Mammary epithelial cell (primary cell): ENCODE measurements around the gene TENT4B.

Experiments used
- EZH2 ChIP-seq: IDR thresholded peaks from 2 replicates; pipeline ENCODE4 v1.6.1; 2012; ENCODE audit warnings: low read length, inconsistent platforms, borderline replicate concordance
- TF ChIP-seq, protein P1 (sequence below), 2 donors: IDR thresholded peaks in 1 of 2; conservative IDR thresholded peaks in 1 of 2; 2 replicates each; pipeline ENCODE4 v1.5.1; 2011 to 2012; ENCODE audit warnings: inconsistent platforms in 2 of 2, low read length in 2 of 2, mild to moderate bottlenecking in 2 of 2, control low read depth in 1 of 2, low read depth in 1 of 2; ENCODE audit not compliant: insufficient read depth in 1 of 2; ENCODE audit errors: extremely low read depth in 1 of 2

DNA sequence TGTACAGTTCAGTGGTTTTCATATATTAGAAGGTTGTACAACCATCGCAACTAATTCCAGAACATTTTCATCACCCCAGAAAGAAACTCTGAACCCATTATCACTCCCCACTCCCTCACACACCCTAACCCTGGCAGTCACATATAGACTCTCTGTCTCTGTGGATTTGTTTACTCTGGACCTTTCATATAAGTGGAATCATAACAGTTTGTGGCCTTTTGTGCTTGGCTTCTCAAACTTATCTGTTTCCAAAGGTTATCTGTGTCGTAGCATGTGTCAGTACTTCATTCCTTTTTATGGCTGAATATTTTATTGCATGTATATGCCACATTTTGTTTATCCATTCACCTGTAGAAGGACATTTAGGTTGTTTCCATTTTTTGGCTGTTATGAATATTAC is 12.4 kb downstream of the TENT4B start:
- TF ChIP-seq, protein P1, sequence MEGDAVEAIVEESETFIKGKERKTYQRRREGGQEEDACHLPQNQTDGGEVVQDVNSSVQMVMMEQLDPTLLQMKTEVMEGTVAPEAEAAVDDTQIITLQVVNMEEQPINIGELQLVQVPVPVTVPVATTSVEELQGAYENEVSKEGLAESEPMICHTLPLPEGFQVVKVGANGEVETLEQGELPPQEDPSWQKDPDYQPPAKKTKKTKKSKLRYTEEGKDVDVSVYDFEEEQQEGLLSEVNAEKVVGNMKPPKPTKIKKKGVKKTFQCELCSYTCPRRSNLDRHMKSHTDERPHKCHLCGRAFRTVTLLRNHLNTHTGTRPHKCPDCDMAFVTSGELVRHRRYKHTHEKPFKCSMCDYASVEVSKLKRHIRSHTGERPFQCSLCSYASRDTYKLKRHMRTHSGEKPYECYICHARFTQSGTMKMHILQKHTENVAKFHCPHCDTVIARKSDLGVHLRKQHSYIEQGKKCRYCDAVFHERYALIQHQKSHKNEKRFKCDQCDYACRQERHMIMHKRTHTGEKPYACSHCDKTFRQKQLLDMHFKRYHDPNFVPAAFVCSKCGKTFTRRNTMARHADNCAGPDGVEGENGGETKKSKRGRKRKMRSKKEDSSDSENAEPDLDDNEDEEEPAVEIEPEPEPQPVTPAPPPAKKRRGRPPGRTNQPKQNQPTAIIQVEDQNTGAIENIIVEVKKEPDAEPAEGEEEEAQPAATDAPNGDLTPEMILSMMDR (conservative IDR thresholded peaks at IDR 0.05 in 1 of 2, IDR thresholded peaks at IDR 0.05 in 1 of 2; ENCODE audit: extremely low read depth in 1 of 2, insufficient read depth in 1 of 2, low read depth in 1 of 2, low read length in 2 of 2), result no peak
- TF ChIP-seq EZH2, result no peak
